HEK293T (cell line): Measurements from ENCODE around the gene LZTS3.

ENCODE experiments used
- BHLHE40 ChIP-seq: fragments of 450-650 bp; IDR thresholded peaks from 2 replicates; pipeline ENCODE4 v1.6.1; 2016; ENCODE audit warnings: mild to moderate bottlenecking, moderate library complexity, borderline replicate concordance
- LEF1 ChIP-seq: fragments of 450-650 bp; IDR thresholded peaks from 2 replicates; pipeline ENCODE4 v1.6.1; 2017; ENCODE audit warnings: mild to moderate bottlenecking, borderline replicate concordance
- NFRKB ChIP-seq: fragments of 450-650 bp; IDR thresholded peaks from 2 replicates; pipeline ENCODE4 v1.6.1; 2016; ENCODE audit warnings: mild to moderate bottlenecking, moderate library complexity

GRCh38 chr20:3172933-3173609 is at the start of gene LZTS3:
- TF ChIP-seq LEF1: no peak
- no peak for TF ChIP-seq NFRKB
- TF ChIP-seq BHLHE40: no peak
